ENCODE measurements around the gene PHKA2.
A peak's percentile ranks its signal among the peaks of the same experiment; 100 is the strongest.

Gene PHKA2

GRCh38 chrX:18887825-18888212, 96.1 kb downstream of the PHKA2 start:
- DNase-seq (ENCODE audit: low spot score), result no peak

GRCh38 chrX:18887177-18887824, 96.6 kb downstream of the PHKA2 start:
- DNase-seq (ENCODE audit: low spot score), result no peak

DNA sequence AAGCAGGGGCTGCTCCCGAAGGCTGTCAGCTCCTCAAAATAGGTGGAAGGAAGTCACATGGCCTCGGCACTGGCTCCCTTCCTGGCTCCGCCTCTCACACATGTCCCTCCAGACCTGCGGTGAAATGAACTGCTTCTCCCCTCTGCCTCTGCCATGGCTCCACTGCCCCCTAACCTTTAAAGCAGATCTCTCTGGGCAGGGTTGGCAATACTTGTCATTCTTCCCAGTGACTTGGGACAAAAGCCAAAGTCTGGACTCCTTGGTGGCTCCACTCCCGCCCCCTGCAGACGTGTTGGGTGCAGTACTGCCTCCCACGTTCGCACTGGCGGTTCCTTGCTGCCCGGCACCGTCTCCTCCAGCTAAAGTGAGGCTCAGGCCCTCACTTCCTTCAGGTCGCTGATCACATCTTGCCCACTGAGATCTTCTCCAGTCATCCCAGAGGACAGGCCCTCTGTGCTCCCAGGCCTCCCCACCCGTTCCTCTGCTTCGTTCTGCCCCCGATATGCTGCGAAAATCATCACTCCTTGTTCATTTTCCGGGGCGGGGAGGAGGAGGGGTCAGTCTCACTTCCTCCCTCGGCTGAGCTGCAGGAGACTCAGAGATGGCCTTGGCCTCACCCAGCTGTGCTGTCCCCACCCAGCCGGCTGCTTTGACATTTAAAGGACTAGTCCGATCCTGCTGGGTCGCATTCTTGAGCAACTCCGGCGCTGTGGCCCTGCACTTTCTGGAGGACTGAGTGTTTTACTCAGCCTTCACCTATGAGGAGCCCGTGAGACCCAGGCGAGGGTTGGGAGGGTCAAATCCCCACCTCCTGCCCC, 97.4 kb downstream of the PHKA2 start:
- DNase-seq (ENCODE audit: low spot score), result peak; percentile 45

DNA sequence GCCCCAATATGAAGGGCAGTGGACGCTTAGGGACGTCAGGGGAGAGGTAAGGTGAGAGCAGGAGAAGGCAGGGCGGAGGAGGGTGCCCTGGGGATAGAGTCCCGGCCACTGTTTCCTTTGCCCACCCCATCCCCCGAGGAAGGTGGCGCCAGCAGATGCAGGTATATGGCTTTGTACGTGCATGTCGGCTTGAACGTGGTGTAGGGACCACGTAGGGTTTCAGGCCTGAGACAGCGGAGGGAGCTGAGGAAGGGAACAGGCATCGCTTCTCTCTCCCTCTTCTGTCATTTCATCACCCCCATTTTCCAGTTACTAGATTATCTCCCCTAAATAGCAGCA, 97.9 kb downstream of the PHKA2 start:
- DNase-seq (ENCODE audit: low spot score), result no peak

- DNase-seq (ENCODE audit: low spot score), result peak; percentile 16
Measured at GRCh38 chrX:18885328-18886004, 98.4 kb downstream of the PHKA2 start.

DNA sequence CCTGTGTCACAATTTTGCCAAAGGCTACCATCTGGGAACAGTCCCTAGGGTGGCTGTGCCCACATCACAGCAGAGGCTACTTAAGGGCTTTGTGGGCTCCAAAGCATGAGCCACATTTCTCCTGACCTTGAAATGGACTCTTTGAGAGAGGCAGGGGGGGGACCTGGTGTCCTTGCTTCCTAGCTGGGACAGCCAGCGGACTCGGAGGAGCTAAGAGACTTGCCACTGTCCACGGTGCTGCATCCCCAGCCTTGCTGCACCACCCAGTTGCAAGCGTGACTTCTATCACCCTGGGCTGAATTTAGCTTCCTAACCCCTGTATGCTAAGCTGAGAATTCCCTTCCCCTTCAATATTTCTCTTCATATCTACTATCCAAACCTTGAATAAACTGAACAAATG, 99.0 kb downstream of the PHKA2 start:
- DNase-seq (ENCODE audit: low spot score), result no peak

DNA sequence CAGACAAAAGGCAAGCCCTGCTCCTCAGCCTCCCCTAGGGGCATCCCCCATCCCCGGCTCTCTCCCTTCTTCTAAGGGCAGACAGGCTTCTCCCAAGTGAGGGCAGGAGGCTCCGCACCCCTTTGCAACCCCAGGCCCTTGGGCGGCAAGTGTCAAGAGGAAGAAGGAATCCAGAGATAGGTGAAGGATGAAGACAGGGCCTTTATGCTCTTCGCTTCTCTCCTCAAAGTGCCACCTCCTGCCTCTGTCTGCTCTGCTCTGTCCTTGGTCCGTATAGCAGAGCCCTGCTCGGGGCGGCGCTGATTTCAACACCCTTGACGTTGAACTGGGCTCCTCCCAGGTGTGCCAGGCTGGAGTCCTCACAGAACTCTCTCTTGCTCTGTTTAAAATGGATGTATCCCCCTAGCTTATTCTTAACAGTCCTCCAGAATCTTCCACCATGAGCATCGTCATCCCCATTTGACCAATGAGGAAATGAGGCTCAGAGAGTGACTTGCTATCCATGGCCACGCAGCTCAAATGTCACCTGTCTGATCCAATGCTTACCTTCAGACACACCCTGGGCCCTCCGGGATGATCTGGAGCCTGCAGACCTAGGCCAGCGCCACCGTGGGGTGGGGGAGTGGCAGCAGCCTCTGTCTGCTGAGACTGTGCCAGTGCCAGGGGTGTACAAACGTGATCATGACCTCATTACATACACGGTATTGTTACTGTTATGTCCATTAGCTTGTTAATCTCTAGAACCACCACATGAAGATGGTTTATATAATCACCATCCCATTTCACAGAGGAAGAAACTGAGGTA, 99.8 kb downstream of the PHKA2 start:
- DNase-seq (ENCODE audit: low spot score), result no peak

GRCh38 chrX:18883234-18883960, 100.5 kb downstream of the PHKA2 start:
- no peak for DNase-seq (ENCODE audit: low spot score)

DNA sequence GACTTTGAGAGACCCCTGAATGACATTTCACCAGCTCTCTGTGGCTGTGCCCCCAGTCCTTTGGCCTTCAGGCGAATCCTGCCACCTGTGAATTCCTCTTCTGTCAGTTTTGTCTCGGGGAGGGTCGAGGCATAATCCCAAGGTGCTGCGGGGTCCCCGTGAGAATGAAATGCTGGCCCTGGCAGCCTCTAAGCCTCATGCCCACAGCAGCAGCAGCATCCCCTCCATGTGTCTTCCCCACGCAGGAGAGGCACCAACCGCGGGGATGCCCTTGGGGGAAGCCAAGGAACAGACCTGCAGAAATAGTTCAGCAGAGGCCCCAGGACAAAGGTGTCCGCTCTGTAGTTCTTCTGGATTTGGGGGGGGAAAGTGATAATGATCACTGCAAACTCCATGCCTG, 104.8 kb downstream of the PHKA2 start:
- DNase-seq (ENCODE audit: low spot score), result no peak

DNA sequence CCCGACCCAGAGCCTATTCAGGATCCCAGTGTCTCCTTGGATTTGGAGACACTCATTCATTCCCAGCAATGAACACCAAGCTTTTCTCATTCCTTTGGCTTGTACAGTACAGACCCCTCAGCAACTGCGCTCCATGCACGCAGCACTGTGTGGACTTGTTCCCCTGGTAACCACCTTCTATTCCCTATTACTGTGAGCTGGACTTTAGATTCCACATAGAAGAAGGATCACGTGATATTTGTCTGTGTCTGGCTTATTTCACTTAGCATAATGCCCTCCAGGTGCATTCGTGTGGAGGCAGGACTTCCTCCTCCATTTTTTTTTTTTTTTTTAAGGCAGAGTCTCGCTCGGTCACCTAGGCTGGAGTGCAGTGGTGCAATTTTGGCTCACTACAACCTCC, 106.4 kb downstream of the PHKA2 start:
- no peak for DNase-seq (ENCODE audit: low spot score)

DNA sequence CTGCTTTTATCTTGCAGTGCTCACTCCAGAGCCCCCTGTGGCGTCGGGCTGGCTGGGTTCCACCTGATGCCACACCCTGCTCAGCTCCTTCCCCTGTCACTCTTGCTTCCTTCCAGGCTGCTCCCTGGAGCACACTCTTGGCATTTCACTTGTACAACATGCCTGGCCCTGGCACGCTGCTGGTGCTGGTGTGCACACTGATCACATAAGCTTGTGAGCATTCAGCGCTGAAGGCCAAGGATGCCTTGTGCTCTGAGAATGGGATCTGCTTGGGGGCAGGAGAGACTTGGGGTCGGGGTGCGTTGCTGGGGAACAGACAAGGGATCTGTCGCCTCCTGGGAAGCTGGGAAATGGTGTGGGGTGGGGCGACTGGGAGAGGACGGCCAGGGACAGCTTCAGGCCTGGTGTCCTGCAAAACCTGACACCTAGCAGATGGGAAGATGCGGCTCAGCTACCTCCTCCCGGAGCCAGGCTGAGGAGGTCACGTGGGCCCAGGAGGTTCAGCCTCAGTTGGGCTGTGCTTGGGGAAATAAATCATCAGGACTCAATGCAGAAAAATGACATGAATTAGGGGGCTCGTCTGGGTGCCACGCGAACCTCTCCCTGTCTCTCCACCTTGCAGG, 108.5 kb downstream of the PHKA2 start:
- DNase-seq (ENCODE audit: low spot score), result no peak

GRCh38 chrX:18874560-18875255, 109.2 kb downstream of the PHKA2 start:
- DNase-seq (ENCODE audit: low spot score), result no peak

DNA sequence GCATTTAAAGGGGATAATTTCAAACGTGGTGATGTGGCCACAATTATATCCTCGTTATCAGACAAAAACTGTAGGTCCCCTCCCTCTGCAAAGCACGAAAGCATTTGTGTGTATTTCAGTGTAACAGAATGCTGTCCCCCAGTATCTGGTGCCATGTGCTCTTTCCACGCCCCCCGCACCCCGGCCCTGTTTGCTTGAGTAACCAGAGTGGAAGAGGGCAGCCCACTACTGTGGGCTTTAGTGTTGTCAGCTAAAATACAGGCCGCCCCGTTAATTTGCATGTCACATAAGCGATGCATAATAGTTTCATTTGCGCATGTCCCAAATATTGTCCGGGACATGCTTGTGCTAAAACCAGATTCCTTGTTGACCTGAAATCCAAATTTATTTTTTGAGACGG, 110.1 kb downstream of the PHKA2 start:
- no peak for DNase-seq (ENCODE audit: low spot score)

GRCh38 chrX:18873189-18873791, 110.6 kb downstream of the PHKA2 start:
- peak; percentile 52 for DNase-seq (ENCODE audit: low spot score)

- DNase-seq (ENCODE audit: low spot score), result no peak
Measured at GRCh38 chrX:18872621-18873020, 111.3 kb downstream of the PHKA2 start.

DNA sequence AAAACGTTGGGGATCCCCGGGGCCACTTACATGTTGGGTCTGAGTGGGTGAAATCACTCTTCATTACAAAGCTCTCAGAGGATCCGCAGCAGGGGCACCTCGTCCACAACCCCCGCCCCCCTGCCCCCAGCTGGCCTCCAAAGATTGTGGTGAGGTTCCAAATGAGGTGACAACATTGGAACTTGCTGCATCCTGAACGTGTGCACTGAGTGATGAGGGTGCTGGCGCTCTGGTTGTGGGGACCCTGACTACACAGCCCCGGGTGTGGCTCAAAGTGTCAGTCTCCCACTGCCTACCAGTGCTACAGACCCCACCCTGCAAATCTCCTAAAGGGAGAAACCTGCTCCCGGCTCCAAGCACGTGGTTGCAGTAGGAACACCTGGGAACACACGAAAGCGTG, 111.9 kb downstream of the PHKA2 start:
- DNase-seq (ENCODE audit: low spot score), result no peak

GRCh38 chrX:18871161-18871890, 112.6 kb downstream of the PHKA2 start:
- no peak for DNase-seq (ENCODE audit: low spot score)

DNA sequence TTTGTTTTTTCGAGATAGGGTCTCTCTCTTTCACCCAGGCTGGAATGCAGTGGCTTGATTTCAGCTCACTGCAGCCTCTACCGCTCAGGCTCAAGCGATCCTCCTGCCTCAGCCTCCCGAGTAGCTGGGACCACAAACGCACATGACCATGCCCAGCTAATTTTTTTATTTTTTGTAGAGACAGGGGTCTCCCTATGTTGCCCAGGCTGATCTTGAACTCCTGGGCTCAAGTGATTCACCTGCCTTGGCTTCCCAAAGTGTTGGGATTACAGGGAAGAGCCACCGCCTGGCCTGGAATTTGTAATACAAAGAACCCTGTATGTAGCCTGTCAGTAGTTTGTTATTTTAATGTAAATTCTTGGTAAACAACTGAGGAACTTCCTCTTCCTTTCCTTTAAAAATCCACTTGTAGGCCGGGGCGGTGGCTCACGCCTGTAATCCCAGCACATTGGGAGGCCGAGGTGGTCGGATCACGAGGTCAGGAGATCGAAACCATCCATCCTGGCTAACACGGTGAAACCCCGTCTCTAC, 119.5 kb downstream of the PHKA2 start:
- DNase-seq (ENCODE audit: low spot score), result no peak

- DNase-seq (ENCODE audit: low spot score), result no peak
Measured at GRCh38 chrX:18861511-18861910, 122.4 kb downstream of the PHKA2 start.
